Stimulated activated naive B cell treated with anti-CD40 and anti-IgM and Interleukin-4, amounts not matched to agents 10 μg/mL and 1 μg/mL and 100 μg/mL, for 72 hours (primary cell): ENCODE measurements around the gene CD36.

ENCODE experiments used
- ATAC-seq, 2 donors: fragments of 150-1000 bp; cut with Tn5 transposase; replicated peaks; 2 replicates each; pipeline ENCODE4 v1.10.0; 2021; ENCODE audit warnings: moderate library complexity in 1 of 2
- DNase-seq: peaks from one replicate; pipeline ENCODE4 v3.0.0; 2021
- H3K27ac Mint-ChIP-seq: one replicate; pipeline ENCODE4 v1.8.0; 2022; ENCODE audit warnings: mild to moderate bottlenecking, mixed read lengths
- H3K27me3 Mint-ChIP-seq, 2 donors: one replicate each; pipeline ENCODE4 v1.8.0; 2022; ENCODE audit warnings: mixed read lengths in 2 of 2
- H3K36me3 Mint-ChIP-seq, 2 donors: one replicate each; pipeline ENCODE4 v1.8.0; 2022; ENCODE audit warnings: mixed read lengths in 2 of 2, mild to moderate bottlenecking in 1 of 2
- H3K4me1 Mint-ChIP-seq, 2 donors: one replicate each; pipeline ENCODE4 v1.8.0; 2022; ENCODE audit warnings: mixed read lengths in 2 of 2, mild to moderate bottlenecking in 1 of 2
- H3K4me3 Mint-ChIP-seq, 2 donors: one replicate each; pipeline ENCODE4 v1.8.0; 2022; ENCODE audit warnings: mild to moderate bottlenecking in 2 of 2, mixed read lengths in 2 of 2, moderate library complexity in 1 of 2
- H3K9me3 Mint-ChIP-seq, 2 donors: one replicate each; pipeline ENCODE4 v1.8.0; 2022; ENCODE audit warnings: mixed read lengths in 2 of 2, mild to moderate bottlenecking in 1 of 2

Gene CD36

GRCh38 chr7:80635998-80636397 lies 2.4 kb upstream of the CD36 start:
- Mint-ChIP-seq H3K27me3 (peaks cover 0 to 3% of the 10 kb centered on the region in 2 donors), H3K27ac (no peak overlapping the region), H3K4me1 (peaks cover 6 to 17% of the 10 kb centered on the region in 2 donors), H3K36me3 (no peaks in the 10 kb centered on the region), H3K4me3 (no peak overlapping the region), H3K9me3 (no peaks in the 10 kb centered on the region)
- DNase-seq (no peak), ATAC-seq (no peak)

GRCh38 chr7:80636709-80637108 lies 1.7 kb upstream of the CD36 start:
- Mint-ChIP-seq H3K36me3 (no peaks in the 10 kb centered on the region), H3K27me3 (peaks cover 0 to 3% of the 10 kb centered on the region in 2 donors), H3K27ac (no peak overlapping the region), H3K9me3 (no peaks in the 10 kb centered on the region), H3K4me1 (peaks cover 6 to 17% of the 10 kb centered on the region in 2 donors), H3K4me3 (no peak overlapping the region)
- ATAC-seq (no peak), DNase-seq (no peak)

DNA sequence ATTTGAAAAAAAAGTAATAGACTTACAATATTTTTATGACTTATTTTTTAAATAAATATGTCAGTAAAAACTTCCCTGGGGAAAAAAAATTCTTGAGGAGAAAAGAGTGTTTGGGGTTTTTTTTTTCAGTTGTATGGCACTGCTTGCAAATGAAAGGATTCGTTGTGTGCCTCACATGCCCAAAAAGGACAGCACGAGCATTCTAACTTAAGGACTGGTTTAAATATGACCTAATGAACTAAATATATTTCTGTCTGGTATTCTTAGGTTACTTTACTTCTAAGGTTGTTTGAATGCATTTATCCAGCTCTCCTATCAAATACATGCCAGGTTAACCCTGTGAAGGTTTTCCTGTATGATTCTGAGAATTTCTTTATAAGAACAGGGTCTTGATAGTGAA lies 988 bp upstream of the CD36 start:
- DNase-seq (no peak), ATAC-seq (no peak)
- no peak overlapping the region for H3K27ac Mint-ChIP-seq
- H3K27me3 Mint-ChIP-seq: peaks cover 0 to 3% of the 10 kb centered on the region in 2 donors
- H3K4me1 Mint-ChIP-seq: peaks cover 6 to 11% of the 10 kb centered on the region in 2 donors
- H3K4me3 Mint-ChIP-seq: no peak overlapping the region
- H3K9me3 Mint-ChIP-seq: no peaks in the 10 kb centered on the region
- no peaks in the 10 kb centered on the region for H3K36me3 Mint-ChIP-seq

- peaks cover 6% of the 10 kb centered on the region in 2 donors for H3K4me1 Mint-ChIP-seq
- DNase-seq (no peak), ATAC-seq (no peak)
- no peak overlapping the region for H3K4me3 Mint-ChIP-seq
- H3K9me3 Mint-ChIP-seq: no peaks in the 10 kb centered on the region
- no peaks in the 10 kb centered on the region for H3K36me3 Mint-ChIP-seq
- H3K27ac Mint-ChIP-seq: no peak overlapping the region
- peaks cover 0 to 3% of the 10 kb centered on the region in 2 donors for H3K27me3 Mint-ChIP-seq
Measured at GRCh38 chr7:80639011-80639410, 569 bp downstream of the CD36 start.

GRCh38 chr7:80640846-80641245 lies 2.4 kb downstream of the CD36 start:
- Mint-ChIP-seq H3K9me3 (no peaks in the 10 kb centered on the region), H3K4me1 (peaks cover 5 to 6% of the 10 kb centered on the region in 2 donors), H3K36me3 (no peaks in the 10 kb centered on the region), H3K27ac (no peak overlapping the region), H3K27me3 (peaks cover 0 to 2% of the 10 kb centered on the region in 2 donors), H3K4me3 (no peak overlapping the region)
- DNase-seq (no peak), ATAC-seq (no peak)

DNA sequence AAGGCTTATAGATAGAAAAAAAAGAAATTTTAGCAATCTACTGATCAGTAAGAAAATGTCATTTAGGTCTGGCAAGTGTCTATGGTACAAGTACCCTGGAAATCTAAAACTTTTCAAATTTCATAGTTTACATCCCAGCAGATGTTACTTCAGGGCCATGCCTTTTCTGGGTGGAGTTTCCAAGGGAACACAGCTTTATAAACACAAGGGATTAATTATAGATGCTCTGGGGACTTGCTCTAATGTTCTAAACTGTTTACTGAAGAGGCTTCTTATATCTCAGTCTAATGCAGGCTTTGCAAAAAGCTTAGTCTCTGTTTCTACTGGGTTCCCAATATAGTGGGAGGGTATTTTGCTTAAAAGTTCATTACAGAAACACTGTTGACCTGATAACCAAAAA lies 3.1 kb downstream of the CD36 start:
- DNase-seq (no peak), ATAC-seq (no peak)
- H3K4me1 Mint-ChIP-seq: peaks cover 3 to 6% of the 10 kb centered on the region in 2 donors

GRCh38 chr7:80642871-80643270 lies 4.4 kb downstream of the CD36 start:
- Mint-ChIP-seq H3K36me3 (no peaks in the 10 kb centered on the region), H3K27ac (no peak overlapping the region), H3K27me3 (no peaks in the 10 kb centered on the region), H3K4me3 (no peak overlapping the region), H3K4me1 (peaks cover under 1 to 1% of the 10 kb centered on the region in 2 donors), H3K9me3 (no peaks in the 10 kb centered on the region)
- no peak for DNase-seq
- ATAC-seq: no peak

More for the DNA sequence above, 3.1 kb downstream of the CD36 start:
- no peaks in the 10 kb centered on the region for H3K9me3 Mint-ChIP-seq
- H3K36me3 Mint-ChIP-seq: no peaks in the 10 kb centered on the region
- H3K4me3 Mint-ChIP-seq: no peak overlapping the region
- H3K27ac Mint-ChIP-seq: no peak overlapping the region
- H3K27me3 Mint-ChIP-seq: no peaks in the 10 kb centered on the region

DNA sequence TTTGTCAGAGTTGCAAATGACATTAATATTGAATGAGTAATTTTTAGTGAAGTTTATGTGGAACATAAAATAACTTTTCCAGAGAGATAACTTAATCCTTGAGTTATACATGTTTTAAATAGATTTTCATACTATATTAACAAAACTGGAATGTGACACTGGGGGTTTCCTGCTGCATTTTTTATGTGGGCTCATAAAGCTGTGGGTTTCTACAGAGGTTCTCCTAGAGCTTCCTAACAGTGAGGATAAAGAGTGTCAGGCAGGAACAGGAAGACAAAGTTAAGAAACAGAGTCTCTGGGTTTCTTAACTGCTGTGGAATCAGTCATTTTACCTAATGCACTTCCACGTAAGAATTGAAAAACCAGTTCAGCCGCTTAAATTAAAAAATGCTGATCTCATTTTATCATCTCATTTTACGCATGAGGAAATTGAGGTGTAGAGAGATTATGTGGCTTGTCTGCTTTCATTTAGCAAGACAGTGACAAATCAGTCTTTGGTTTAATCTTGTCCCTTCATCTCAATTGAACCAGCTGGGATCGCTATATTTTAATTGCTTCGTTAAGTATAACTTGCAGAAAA lies 5.0 kb downstream of the CD36 start:
- Mint-ChIP-seq H3K27me3 (no peaks in the 10 kb centered on the region), H3K4me1 (peaks cover 0 to under 1% of the 10 kb centered on the region in 2 donors), H3K9me3 (no peaks in the 10 kb centered on the region), H3K27ac (no peak overlapping the region), H3K36me3 (no peaks in the 10 kb centered on the region), H3K4me3 (no peak overlapping the region)
- ATAC-seq (no peak), DNase-seq (no peak)

GRCh38 chr7:80644054-80644453 lies 5.6 kb downstream of the CD36 start:
- no peak overlapping the region for H3K4me3 Mint-ChIP-seq

GRCh38 chr7:80646083-80646865 lies 7.8 kb downstream of the CD36 start:
- H3K36me3 Mint-ChIP-seq: no peaks in the 10 kb centered on the region
- no peak overlapping the region for H3K27ac Mint-ChIP-seq
- no peak overlapping the region for H3K4me3 Mint-ChIP-seq
- H3K9me3 Mint-ChIP-seq: no peaks in the 10 kb centered on the region
- H3K27me3 Mint-ChIP-seq: no peaks in the 10 kb centered on the region
- DNase-seq (no peak), ATAC-seq (no peak)
- no peaks in the 10 kb centered on the region for H3K4me1 Mint-ChIP-seq

More at GRCh38 chr7:80644054-80644453, 5.6 kb downstream of the CD36 start:
- no peaks in the 10 kb centered on the region for H3K27me3 Mint-ChIP-seq
- no peaks in the 10 kb centered on the region for H3K4me1 Mint-ChIP-seq
- H3K36me3 Mint-ChIP-seq: no peaks in the 10 kb centered on the region
- ATAC-seq: no peak
- no peaks in the 10 kb centered on the region for H3K9me3 Mint-ChIP-seq
- no peak overlapping the region for H3K27ac Mint-ChIP-seq
- DNase-seq: no peak

DNA sequence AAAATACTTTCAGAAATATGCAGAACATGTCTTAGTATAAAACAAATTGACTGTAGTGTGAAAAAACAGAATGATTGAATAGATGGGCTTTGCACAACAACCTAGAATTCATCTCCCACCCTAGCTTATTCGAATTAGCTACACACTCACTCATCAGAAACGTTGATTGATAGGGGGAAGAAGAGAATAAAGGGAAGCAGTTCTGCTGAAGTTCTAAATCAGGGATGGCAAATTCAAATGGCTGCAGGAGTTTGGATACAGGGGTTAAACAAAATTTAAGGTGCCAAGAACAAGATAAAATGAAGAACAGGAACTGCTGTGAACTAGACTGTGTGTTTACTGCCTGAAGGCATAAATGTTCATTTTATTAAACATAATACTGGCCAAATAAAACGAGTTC lies 9.0 kb downstream of the CD36 start:
- H3K27ac Mint-ChIP-seq: no peak overlapping the region
- H3K4me1 Mint-ChIP-seq: no peaks in the 10 kb centered on the region
- no peak for ATAC-seq

DNA sequence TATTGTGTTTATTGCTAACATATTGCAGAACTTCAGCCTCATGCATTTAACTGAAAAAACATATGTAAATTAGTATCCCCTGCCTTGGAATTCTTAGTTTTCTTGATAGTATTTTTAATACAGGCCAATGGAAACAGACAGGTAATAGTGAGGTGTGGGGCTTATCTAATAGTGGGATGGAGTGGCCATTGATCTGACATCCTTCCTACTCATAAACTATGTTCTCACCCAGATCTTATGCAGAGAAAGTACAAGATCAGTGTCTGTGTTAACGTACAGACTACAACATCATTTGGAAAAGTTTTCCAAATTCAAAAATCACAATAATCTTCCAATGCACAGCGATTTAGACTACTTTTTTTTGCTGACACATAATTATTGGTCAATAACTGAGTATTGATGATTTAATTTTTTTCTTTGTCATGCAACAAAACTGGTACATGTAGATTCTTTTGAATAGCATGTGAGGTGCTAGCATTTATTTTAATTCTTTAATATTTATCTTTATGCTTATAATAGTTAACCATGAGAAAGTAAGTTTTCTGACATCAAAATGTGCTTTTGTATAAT lies 9.7 kb downstream of the CD36 start:
- ATAC-seq (no peak), DNase-seq (no peak)
- Mint-ChIP-seq H3K27me3 (no peaks in the 10 kb centered on the region), H3K4me3 (no peak overlapping the region), H3K4me1 (no peaks in the 10 kb centered on the region), H3K27ac (no peak overlapping the region), H3K36me3 (no peaks in the 10 kb centered on the region), H3K9me3 (no peaks in the 10 kb centered on the region)

More for the DNA sequence above, 9.0 kb downstream of the CD36 start:
- no peak for DNase-seq
- Mint-ChIP-seq H3K4me3 (no peak overlapping the region), H3K9me3 (no peaks in the 10 kb centered on the region), H3K27me3 (no peaks in the 10 kb centered on the region), H3K36me3 (no peaks in the 10 kb centered on the region)

- Mint-ChIP-seq H3K4me1 (no peaks in the 10 kb centered on the region), H3K27ac (no peak overlapping the region), H3K9me3 (no peaks in the 10 kb centered on the region), H3K4me3 (no peak overlapping the region), H3K27me3 (no peaks in the 10 kb centered on the region), H3K36me3 (no peaks in the 10 kb centered on the region)
- ATAC-seq: no peak
- no peak for DNase-seq
Measured at GRCh38 chr7:80649011-80649410, 10.6 kb downstream of the CD36 start.

- ATAC-seq (no peak), DNase-seq (no peak)
- H3K9me3 Mint-ChIP-seq: no peaks in the 10 kb centered on the region
- H3K4me1 Mint-ChIP-seq: no peaks in the 10 kb centered on the region
- H3K4me3 Mint-ChIP-seq: no peak overlapping the region
- H3K27me3 Mint-ChIP-seq: no peaks in the 10 kb centered on the region
- H3K36me3 Mint-ChIP-seq: no peaks in the 10 kb centered on the region
- no peak overlapping the region for H3K27ac Mint-ChIP-seq
Measured at GRCh38 chr7:80650030-80650429, 11.6 kb downstream of the CD36 start.

DNA sequence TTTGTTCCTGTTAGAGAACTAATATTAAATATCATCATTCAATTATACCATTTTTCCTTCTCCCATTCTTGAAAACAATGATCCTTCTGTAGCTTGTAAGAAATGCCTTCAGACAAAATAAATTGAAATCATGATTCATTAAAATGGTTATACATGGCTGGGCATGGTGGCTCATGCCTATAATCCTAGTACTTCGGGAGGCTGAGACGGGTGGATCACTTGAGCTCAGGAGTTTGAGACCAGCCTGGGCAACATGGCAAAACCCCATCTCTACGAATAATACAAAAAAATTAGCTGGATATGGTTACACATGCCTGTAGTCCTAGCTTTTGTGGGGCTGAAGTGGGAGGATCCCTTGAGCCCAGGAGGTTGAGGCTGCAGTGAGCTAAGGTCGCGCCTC lies 13.0 kb downstream of the CD36 start:
- Mint-ChIP-seq H3K4me1 (no peaks in the 10 kb centered on the region), H3K4me3 (no peak overlapping the region), H3K9me3 (no peaks in the 10 kb centered on the region), H3K27ac (no peak overlapping the region), H3K27me3 (no peaks in the 10 kb centered on the region), H3K36me3 (no peaks in the 10 kb centered on the region)
- no peak for DNase-seq
- no peak for ATAC-seq
